Raji (cell line): ENCODE results near the gene DPEP1.

ENCODE experiments used
- POLR2A ChIP-seq: IDR thresholded peaks from 2 replicates; pipeline ENCODE4 v1.6.1; 2011; ENCODE audit warnings: low read depth, low read length, control low read depth; ENCODE audit not compliant: insufficient read depth

The DPEP1 gene

DNA sequence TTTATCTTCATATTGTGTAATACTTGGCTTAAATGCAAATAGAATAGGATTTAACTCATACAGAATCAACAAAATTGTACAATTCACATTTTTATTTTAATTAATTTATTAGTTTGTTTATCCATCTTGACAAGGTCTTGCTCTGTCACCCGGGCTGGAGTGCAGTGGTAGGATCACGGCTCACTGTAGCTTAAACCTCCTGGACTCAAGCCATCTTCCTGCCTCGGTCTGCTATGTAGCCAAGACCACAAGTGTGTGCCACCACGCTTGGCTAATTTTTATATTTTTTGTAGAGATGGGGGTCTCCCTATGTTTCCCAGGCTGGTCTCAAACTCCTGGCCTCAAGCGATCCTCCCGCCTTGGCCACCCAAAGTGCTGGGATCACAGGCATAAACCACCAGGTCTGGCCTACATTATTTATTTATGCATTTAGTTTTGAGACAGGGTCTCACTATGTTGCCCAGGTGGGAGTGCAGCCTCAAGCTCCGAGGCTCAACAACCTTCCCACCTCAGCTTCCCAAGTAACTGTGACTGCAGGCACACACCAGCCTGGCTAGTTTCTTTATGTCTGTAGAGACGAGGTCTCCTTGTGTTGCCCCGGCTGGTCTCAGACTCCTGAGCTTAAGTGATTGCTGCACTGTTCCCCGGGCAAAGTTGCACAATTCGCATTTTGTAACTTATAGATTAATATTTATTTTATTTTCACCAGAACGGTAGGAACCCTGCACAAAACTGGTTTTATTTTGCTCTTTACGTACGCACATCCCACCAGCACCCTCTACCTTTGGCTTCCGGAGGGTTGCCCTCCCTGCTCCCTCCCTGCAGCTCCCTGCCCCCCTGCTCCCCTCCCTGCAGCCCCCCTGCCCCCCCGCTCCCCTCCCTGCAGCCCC lies 4.9 kb downstream of the DPEP1 start:
- no peak for TF ChIP-seq POLR2A

DNA sequence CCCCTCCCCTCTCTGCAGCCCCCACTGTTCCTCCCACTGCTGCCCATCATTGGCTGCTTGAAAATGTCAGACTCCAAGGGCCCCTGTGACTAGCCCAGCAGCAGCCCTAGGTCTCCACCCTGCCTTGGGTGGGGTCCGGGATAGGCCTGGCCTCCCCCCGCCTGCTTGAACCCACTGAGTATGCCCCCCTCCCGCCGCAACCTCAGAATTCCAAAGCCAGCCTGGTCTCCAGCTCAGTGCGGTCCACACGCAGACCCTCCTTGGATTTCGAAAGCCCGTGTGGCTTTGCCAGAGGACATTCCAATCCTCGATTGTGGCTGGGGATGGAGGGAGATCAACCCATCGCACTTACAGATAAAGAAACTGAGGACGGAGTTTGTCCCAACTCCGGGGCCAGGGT lies 6.4 kb downstream of the DPEP1 start:
- TF ChIP-seq POLR2A, result no peak

DNA sequence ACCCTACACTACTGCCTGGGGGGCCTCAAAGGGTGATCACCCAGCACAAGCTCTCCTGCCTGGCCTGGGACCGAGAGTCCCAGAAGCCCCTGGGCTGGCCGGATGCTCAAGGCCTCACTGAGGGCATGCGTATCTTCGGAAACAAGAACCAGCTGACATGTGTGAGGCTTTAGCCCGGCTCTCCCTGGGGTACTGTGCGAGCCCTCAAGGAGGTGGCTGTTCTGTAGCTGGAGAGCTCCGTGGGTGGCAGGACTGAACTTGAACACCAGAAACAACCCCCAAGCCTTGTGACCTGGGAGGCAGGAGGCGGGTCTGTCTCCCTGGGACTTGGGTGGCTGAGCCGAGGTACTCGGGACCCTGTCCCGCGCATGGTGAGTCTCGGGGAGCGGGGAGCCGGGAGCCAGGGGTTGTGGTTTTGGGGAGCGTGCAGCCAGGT lies 7.0 kb downstream of the DPEP1 start:
- no peak for TF ChIP-seq POLR2A

DNA sequence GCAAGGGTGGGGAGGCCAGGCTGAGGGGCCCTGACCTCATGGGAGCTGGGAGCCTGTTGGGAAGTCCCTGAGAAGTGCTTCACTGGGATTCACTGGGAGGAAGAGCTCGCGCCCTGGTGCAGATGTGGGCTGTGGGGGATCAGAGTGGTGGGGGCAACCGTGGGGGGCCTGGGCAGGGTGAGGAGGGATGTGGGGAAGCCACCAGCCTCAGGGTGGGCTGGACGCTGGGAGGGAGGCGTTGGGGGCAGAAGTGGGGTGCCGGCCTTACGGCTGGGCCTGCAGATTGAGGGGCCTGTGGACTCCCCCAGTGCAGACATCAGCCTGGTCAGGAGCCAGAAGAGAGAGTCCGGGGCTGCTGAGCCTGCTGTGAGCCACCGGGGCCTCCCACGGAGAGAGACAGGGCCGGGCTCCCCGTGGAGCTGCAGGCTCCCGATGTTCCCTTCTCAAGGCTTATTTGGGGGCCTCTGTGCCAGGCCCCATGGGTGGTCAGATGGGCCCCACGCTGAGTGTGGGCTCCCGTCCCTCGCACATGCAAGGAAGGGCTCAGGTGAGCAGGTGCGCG lies 7.8 kb downstream of the DPEP1 start:
- no peak for TF ChIP-seq POLR2A

DNA sequence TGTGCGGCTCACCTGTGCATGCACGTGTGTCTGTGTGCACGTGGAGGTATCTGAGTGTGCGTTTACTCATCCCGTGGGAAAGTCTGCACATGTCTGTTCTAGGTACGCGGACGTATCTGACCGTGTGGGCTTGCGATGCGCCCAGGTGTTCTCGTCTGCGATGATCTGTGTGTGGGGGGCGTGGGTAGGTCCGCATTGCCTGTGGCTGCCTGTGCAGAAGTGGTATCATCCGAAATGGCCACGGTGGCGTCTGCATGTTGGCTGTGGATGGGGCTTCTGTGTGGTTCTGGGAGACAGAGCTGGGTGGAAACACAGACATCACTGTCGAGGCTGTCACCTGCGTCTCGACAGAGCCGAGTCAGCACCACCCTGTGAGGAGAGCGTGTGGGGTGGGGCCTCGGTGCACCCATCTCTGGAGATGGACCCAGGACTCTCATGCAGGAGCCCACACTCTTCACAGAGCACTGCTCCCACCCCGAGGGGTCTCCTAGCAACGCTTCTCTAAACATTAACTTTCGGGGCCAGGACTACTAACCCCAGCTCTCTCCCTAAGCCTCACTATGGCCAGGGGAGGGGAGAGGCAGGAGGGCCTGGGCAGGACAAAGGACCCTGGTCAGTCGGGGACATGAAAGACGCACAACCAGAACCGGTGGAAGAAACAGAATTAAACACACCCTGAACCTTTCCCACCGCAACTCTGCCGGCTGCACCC lies 8.4 kb downstream of the DPEP1 start:
- no peak for TF ChIP-seq POLR2A

- no peak for TF ChIP-seq POLR2A
Measured at GRCh38 chr16:89623511-89624261, 10.2 kb downstream of the DPEP1 start.

GRCh38 chr16:89624777-89625761 lies 11.6 kb downstream of the DPEP1 start:
- no peak for TF ChIP-seq POLR2A

GRCh38 chr16:89629827-89630610 lies 16.6 kb downstream of the DPEP1 start:
- no peak for TF ChIP-seq POLR2A

- TF ChIP-seq POLR2A, result no peak
Measured at GRCh38 chr16:89633064-89633631, 19.7 kb downstream of the DPEP1 start.

DNA sequence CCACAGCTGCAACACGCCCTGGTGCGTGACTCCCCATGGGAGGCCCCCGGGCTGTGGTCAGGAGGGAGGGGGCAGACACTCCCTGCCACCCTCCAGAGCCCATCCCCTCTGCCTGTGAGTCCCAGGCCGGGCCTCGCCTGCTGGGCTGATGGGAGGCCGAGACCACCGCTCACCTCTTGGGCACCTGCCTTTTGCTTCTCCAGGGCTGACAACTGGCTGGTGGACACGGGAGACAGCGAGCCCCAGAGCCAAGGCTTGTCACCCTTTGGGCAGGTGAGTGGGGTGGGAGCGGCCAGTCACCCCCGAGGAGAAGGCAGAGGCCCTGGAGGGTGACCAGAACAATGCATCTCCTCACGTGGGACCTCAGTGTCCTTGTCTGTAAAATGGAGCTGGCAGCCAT lies 23.2 kb downstream of the DPEP1 start:
- TF ChIP-seq POLR2A, result no peak

DNA sequence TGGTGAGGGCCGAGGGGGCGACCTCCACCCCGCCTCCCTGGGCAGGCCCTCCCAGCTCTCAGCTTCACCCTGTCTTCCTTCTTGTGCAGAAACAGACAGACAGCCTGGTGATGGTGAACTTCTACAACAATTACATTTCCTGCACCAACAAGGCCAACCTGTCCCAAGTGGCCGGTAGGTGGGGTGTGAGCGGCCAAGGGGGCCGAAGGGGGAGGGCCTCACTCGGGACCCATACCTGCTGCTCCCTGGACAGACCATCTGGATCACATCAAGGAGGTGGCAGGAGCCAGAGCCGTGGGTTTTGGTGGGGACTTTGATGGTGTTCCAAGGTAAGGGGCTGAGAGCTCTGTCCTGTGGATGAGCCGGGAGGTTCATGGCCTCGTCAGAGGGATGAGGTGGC lies 23.9 kb downstream of the DPEP1 start:
- TF ChIP-seq POLR2A, result no peak

DNA sequence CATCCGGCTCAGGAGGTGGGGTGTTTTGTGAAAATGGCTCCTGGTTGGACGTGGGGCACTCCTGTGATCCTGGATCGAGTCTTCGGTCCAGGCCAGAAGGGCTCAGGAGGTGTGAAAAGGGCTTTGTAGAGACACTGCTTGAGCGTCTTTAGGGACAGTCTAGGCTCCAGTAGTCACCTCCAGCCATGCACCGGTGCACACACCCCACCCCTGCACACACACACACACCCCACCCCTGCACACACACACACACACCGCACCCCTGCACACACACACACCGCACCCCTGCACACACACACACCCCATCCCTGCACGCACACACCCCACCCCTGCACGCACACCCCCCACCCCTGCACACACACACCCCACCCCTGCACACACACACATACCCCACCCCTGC lies 25.0 kb downstream of the DPEP1 start:
- TF ChIP-seq POLR2A, result no peak

DNA sequence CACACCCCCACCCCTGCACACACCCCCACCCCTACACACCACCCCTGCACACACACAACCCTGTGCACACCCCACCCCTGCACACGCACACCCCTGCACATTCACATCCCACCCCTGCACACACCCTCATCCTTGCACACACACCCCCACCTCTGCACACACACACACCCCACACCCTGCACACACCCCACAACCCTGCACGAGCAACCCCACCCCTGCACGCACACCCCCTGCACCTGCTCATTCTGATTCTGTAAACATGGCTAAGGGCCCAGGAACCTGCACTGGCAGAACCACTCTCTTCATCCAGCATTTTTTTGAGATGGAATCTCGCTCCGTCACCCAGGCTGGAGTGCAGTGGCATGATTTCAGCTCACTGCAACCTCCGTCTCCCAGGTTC lies 25.9 kb downstream of the DPEP1 start:
- TF ChIP-seq POLR2A, result no peak
